NCI-H1105 treated with DMSO at 0.1 percent for 48 hours (cell line): ENCODE measurements around the gene F2RL1.
"Not testable (repeated sequence)": the region's sequence is repeated elsewhere in the genome, so short reads cannot be mapped to it uniquely, and the experiment has no call there.

Experiments used
- DNase-seq: peaks from one replicate; lab custom pipeline; 2025; lab: John Stamatoyannopoulos, UW

The F2RL1 gene

GRCh38 chr5:76807296-76807695 is 11.5 kb upstream of the F2RL1 start:
- DNase-seq: no peak

GRCh38 chr5:76808141-76808691 is 10.6 kb upstream of the F2RL1 start:
- no peak for DNase-seq

- DNase-seq: no peak
Observed at GRCh38 chr5:76809141-76809540, 9.7 kb upstream of the F2RL1 start.

GRCh38 chr5:76810236-76810635 is 8.6 kb upstream of the F2RL1 start:
- no peak for DNase-seq

- DNase-seq: no peak
Observed at GRCh38 chr5:76811214-76811613, 7.6 kb upstream of the F2RL1 start.

GRCh38 chr5:76812209-76812608 is 6.6 kb upstream of the F2RL1 start:
- not testable (repeated sequence) for DNase-seq

- DNase-seq: no peak
Observed at GRCh38 chr5:76813982-76814562, 4.8 kb upstream of the F2RL1 start.

- no peak for DNase-seq
Observed at GRCh38 chr5:76816110-76816831, 2.6 kb upstream of the F2RL1 start.

GRCh38 chr5:76819851-76820525 is 1.2 kb downstream of the F2RL1 start:
- DNase-seq: no peak

- no peak for DNase-seq
Observed at GRCh38 chr5:76820526-76820890, 1.7 kb downstream of the F2RL1 start.

GRCh38 chr5:76821136-76821535 is 2.3 kb downstream of the F2RL1 start:
- DNase-seq: no peak

GRCh38 chr5:76822105-76822731 is 3.4 kb downstream of the F2RL1 start:
- DNase-seq: not testable (repeated sequence)

GRCh38 chr5:76826416-76826815 is 7.6 kb downstream of the F2RL1 start:
- DNase-seq: not testable (repeated sequence)

GRCh38 chr5:76831110-76831452 is 12.3 kb downstream of the F2RL1 start:
- no peak for DNase-seq

GRCh38 chr5:76836181-76836580 is 17.4 kb downstream of the F2RL1 start:
- DNase-seq: no peak

- no peak for DNase-seq
Observed at GRCh38 chr5:76836585-76836984, 17.8 kb downstream of the F2RL1 start.

- no peak for DNase-seq
Observed at GRCh38 chr5:76838481-76839261, 19.8 kb downstream of the F2RL1 start.

GRCh38 chr5:76841361-76841760 is 22.5 kb downstream of the F2RL1 start:
- no peak for DNase-seq

- DNase-seq: no peak
Observed at GRCh38 chr5:76845890-76846289, 27.1 kb downstream of the F2RL1 start.

- no peak for DNase-seq
Observed at GRCh38 chr5:76849419-76850291, 30.8 kb downstream of the F2RL1 start, which contains the start of gene S100Z. Gene S100Z (plus strand): TSS chr5:76850014. CDS start chr5:76875360, 25,346 bp downstream.
